HTR-8/SVneo (cell line): Measurements from ENCODE around the gene EFCAB12.
A peak's percentile ranks its signal among the peaks of the same experiment; 100 is the strongest.

Source experiments
- DNase-seq: peaks from one replicate; pipeline ENCODE4 v3.0.0; 2011; ENCODE audit warnings: low spot score, mixed read lengths; ENCODE audit not compliant: insufficient read length
- FAIRE-seq: peaks from 2 replicates; lab custom pipeline; 2011; peaks lifted over from hg19 to GRCh38; lab: Jason Lieb, UNC

EFCAB12 gene

GRCh38 chr3:129448186-129448895, 19.9 kb upstream of the EFCAB12 start:
- DNase-seq: no peak
- no peak for FAIRE-seq

- no peak for FAIRE-seq
- DNase-seq: no peak
These were observed 18.5 kb upstream of the EFCAB12 start for GRCh38 chr3:129446926-129447325.

GRCh38 chr3:129445471-129445870, 17.0 kb upstream of the EFCAB12 start:
- no peak for FAIRE-seq
- DNase-seq: no peak

- no peak for DNase-seq
- FAIRE-seq: no peak
These were observed 14.5 kb upstream of the EFCAB12 start for GRCh38 chr3:129442947-129443346.

- no peak for DNase-seq
- no peak for FAIRE-seq
These were observed 14.1 kb upstream of the EFCAB12 start for GRCh38 chr3:129442486-129442885.

- DNase-seq (no peak), FAIRE-seq (no peak)
These were observed 13.3 kb upstream of the EFCAB12 start for GRCh38 chr3:129441782-129442181.

- FAIRE-seq (no peak), DNase-seq (no peak)
These were observed 12.8 kb upstream of the EFCAB12 start for GRCh38 chr3:129441215-129441614.

- no peak for DNase-seq
These were observed 12.3 kb upstream of the EFCAB12 start for GRCh38 chr3:129440618-129441190.

GRCh38 chr3:129439817-129440617, 11.6 kb upstream of the EFCAB12 start, which contains the start of the genes IFT122 and MBD4:
TSS of gene IFT122 (plus strand) at chr3:129440224. CDS start at chr3:129440331, 107 bp downstream.
TSS of gene MBD4 (minus strand) at chr3:129439948. CDS start at chr3:129439833, 115 bp downstream.
- FAIRE-seq (peak; percentile 98), DNase-seq (peak; percentile 98)

More at GRCh38 chr3:129440618-129441190, 12.3 kb upstream of the EFCAB12 start:
- FAIRE-seq: no peak

GRCh38 chr3:129439226-129439816, 10.9 kb upstream of the EFCAB12 start:
- no peak for FAIRE-seq
- peak; percentile 41 for DNase-seq

GRCh38 chr3:129435367-129435766, 6.9 kb upstream of the EFCAB12 start:
- DNase-seq (no peak), FAIRE-seq (no peak)

- FAIRE-seq: no peak
- DNase-seq: no peak
These were observed 5.7 kb upstream of the EFCAB12 start for GRCh38 chr3:129434140-129434539.

GRCh38 chr3:129433565-129433964, 5.1 kb upstream of the EFCAB12 start:
- FAIRE-seq (no peak), DNase-seq (no peak)

- FAIRE-seq (no peak), DNase-seq (no peak)
These were observed 4.2 kb upstream of the EFCAB12 start for GRCh38 chr3:129432671-129433070.

GRCh38 chr3:129432036-129432435, 3.6 kb upstream of the EFCAB12 start:
- no peak for DNase-seq
- FAIRE-seq: no peak

GRCh38 chr3:129429602-129430001, 1.2 kb upstream of the EFCAB12 start:
- FAIRE-seq: no peak
- DNase-seq: no peak

GRCh38 chr3:129429080-129429451, 630 bp upstream of the EFCAB12 start:
- DNase-seq (no peak), FAIRE-seq (no peak)

GRCh38 chr3:129428007-129428375, 445 bp downstream of the EFCAB12 start:
- DNase-seq: no peak
- FAIRE-seq: no peak

GRCh38 chr3:129425619-129426018, 2.8 kb downstream of the EFCAB12 start:
- DNase-seq (no peak), FAIRE-seq (no peak)

GRCh38 chr3:129425213-129425612, 3.2 kb downstream of the EFCAB12 start:
- FAIRE-seq (no peak), DNase-seq (no peak)
